HepG2 (cell line): Measurements from ENCODE around the gene PALM3. TPM values are rescaled to one million over a fixed set of nuclear protein-coding genes. Genes with fewer than 3 reads are reported as not detected.

Experiments used
- AGO2 ChIP-seq: fragments of 200-400 bp; formaldehyde crosslinking; optimal IDR thresholded peaks from 2 replicates; pipeline ENCODE3; 2017; ENCODE audit warnings: mild to moderate bottlenecking, low read depth, low read length, moderate library complexity
- CSRNP2 ChIP-seq: sonication (generic); formaldehyde crosslinking; conservative IDR thresholded peaks from 2 replicates; pipeline ENCODE4 v1.8.0; 2022; ENCODE audit warnings: low read depth, missing genetic modification reagents
- HDAC1 ChIP-seq: sonication (generic); formaldehyde crosslinking; IDR thresholded peaks from 2 replicates; pipeline ENCODE4 v1.5.1; 2020; ENCODE audit warnings: mild to moderate bottlenecking, missing genetic modification reagents
- MEF2D ChIP-seq: sonication (generic); formaldehyde crosslinking; IDR thresholded peaks from 2 replicates; pipeline ENCODE4 v1.5.1; 2020; ENCODE audit warnings: mild to moderate bottlenecking, missing genetic modification reagents
- MXD4 ChIP-seq: IDR thresholded peaks from 2 replicates; pipeline ENCODE4 v1.6.1; 2016; ENCODE audit warnings: mild to moderate bottlenecking, missing biosample characterization, missing genetic modification reagents
- RBFOX2 ChIP-seq: fragments of 200-400 bp; formaldehyde crosslinking; IDR thresholded peaks from 2 replicates; pipeline ENCODE4 v1.6.1; 2017; ENCODE audit warnings: low read depth, mild to moderate bottlenecking, low read length
- RBM39 ChIP-seq: fragments of 200-400 bp; formaldehyde crosslinking; IDR thresholded peaks from one replicate; pipeline ENCODE4 v1.6.1; 2018; ENCODE audit warnings: antibody characterized with exemption, mild to moderate bottlenecking, low read depth, low read length; ENCODE audit not compliant: poor library complexity, severe bottlenecking
- SNAI1 ChIP-seq: sonication (generic); formaldehyde crosslinking; IDR thresholded peaks from 2 replicates; pipeline ENCODE4 v1.5.0; 2020; ENCODE audit warnings: mild to moderate bottlenecking, missing genetic modification reagents, borderline replicate concordance
- SP4 ChIP-seq: sonication (generic); formaldehyde crosslinking; IDR thresholded peaks from 2 replicates; pipeline ENCODE4 v1.8.1; 2023; ENCODE audit warnings: mild to moderate bottlenecking, missing genetic modification reagents
- TOPORS ChIP-seq: sonication (generic); formaldehyde crosslinking; IDR thresholded peaks from 2 replicates; pipeline ENCODE4 v1.8.0; 2023; ENCODE audit warnings: mild to moderate bottlenecking, missing genetic modification reagents
- TRIM24 ChIP-seq: sonication (generic); formaldehyde crosslinking; IDR thresholded peaks from 2 replicates; pipeline ENCODE4 v1.8.0; 2022; ENCODE audit warnings: mild to moderate bottlenecking, missing genetic modification reagents
- ZBTB14 ChIP-seq: sonication (generic); formaldehyde crosslinking; IDR thresholded peaks from 2 replicates; pipeline ENCODE4 v1.4.0; 2020; ENCODE audit warnings: missing genetic modification reagents
- ZFX ChIP-seq: sonication (generic); formaldehyde crosslinking; IDR thresholded peaks from 2 replicates; pipeline ENCODE4 v1.4.0; 2020; ENCODE audit warnings: mild to moderate bottlenecking, low read depth, missing genetic modification reagents, moderate library complexity
- ZHX1 ChIP-seq: sonication (generic); formaldehyde crosslinking; IDR thresholded peaks from 2 replicates; pipeline ENCODE4 v1.8.1; 2022; ENCODE audit warnings: low read depth, mild to moderate bottlenecking, missing genetic modification reagents
- ZNF333 ChIP-seq: sonication (generic); formaldehyde crosslinking; IDR thresholded peaks from 2 replicates; pipeline ENCODE4 v1.4.0; 2020; ENCODE audit warnings: mild to moderate bottlenecking, missing genetic modification reagents, borderline replicate concordance
- polyA plus RNA-seq, 8 experiments: library from polyadenylated mRNA; depleted of rRNA in 3 of 8; stranded (reverse) in 7 of 8; unstranded in 1 of 8; fragments of >200 nt; fragmentation: Illumina TruSeq in 4 of 8; extraction: Trizol in 4 of 8; gene quantifications; 2 replicates each; pipeline versions ENCODE4 v1.2.1 to v1.2.3, GENCODE V29; 2011 to 2016; ENCODE audit warnings: low read depth in 4 of 8, missing spikeins in 1 of 8, mixed read lengths in 1 of 8; ENCODE audit not compliant: insufficient read depth in 1 of 8
- total RNA-seq, 5 experiments: library from RNA; depleted of rRNA; stranded (reverse); fragments of >200 nt; fragmentation: Illumina TruSeq; extraction: Trizol; gene quantifications; 2 replicates each; pipeline ENCODE4 v1.2.3, GENCODE V29; 2016; ENCODE audit warnings: low read depth in 1 of 5
- TF ChIP-seq, protein P1 (sequence below): sonication (generic); formaldehyde crosslinking; IDR thresholded peaks from 2 replicates; pipeline ENCODE4 v1.5.1; 2020; ENCODE audit warnings: missing genetic modification reagents, mild to moderate bottlenecking, borderline replicate concordance
- TF ChIP-seq, protein P2 (sequence below): sonication (generic); formaldehyde crosslinking; IDR thresholded peaks from 2 replicates; pipeline ENCODE4 v1.8.1; 2023; ENCODE audit warnings: mild to moderate bottlenecking, missing genetic modification reagents

PALM3 gene
- total and polyA plus RNA-seq, 2 of the 13 experiments (the other 11 are each of a cell fraction or from before 2014, with no cell fraction given) = 0.79 to 2.4 TPM

- TF ChIP-seq TRIM24 (CRISPR knock-in tag) (no peak), ZHX1 (CRISPR knock-in tag) (no peak), CSRNP2 (CRISPR knock-in tag) (no peak), ZFX (CRISPR knock-in tag) (peak; percentile 13), RBM39 (peak; percentile 70), MEF2D (peak; percentile 53; the same call in 1 of the 2 replicates), SNAI1 (CRISPR knock-in tag) (no peak; the same call in 1 of the 2 replicates), AGO2 (peak; percentile 52), HDAC1 (CRISPR knock-in tag) (0 out of 2 replicates have a peak, but pooled peaks have one; percentile 1), SP4 (0 out of 2 replicates have a peak, but pooled peaks have one; percentile 35), RBFOX2 (peak; percentile 54; the same call in 1 of the 2 replicates), ZBTB14 (CRISPR knock-in tag) (no peak), ZNF333 (0 out of 2 replicates have a peak, but pooled peaks have one; percentile 33), TOPORS (CRISPR knock-in tag) (no peak), MXD4 (CRISPR knock-in tag) (0 out of 2 replicates have a peak, but pooled peaks have one; percentile 3)
- TF ChIP-seq, protein P1, sequence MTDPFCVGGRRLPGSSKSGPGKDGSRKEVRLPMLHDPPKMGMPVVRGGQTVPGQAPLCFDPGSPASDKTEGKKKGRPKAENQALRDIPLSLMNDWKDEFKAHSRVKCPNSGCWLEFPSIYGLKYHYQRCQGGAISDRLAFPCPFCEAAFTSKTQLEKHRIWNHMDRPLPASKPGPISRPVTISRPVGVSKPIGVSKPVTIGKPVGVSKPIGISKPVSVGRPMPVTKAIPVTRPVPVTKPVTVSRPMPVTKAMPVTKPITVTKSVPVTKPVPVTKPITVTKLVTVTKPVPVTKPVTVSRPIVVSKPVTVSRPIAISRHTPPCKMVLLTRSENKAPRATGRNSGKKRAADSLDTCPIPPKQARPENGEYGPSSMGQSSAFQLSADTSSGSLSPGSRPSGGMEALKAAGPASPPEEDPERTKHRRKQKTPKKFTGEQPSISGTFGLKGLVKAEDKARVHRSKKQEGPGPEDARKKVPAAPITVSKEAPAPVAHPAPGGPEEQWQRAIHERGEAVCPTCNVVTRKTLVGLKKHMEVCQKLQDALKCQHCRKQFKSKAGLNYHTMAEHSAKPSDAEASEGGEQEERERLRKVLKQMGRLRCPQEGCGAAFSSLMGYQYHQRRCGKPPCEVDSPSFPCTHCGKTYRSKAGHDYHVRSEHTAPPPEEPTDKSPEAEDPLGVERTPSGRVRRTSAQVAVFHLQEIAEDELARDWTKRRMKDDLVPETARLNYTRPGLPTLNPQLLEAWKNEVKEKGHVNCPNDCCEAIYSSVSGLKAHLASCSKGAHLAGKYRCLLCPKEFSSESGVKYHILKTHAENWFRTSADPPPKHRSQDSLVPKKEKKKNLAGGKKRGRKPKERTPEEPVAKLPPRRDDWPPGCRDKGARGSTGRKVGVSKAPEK (CRISPR knock-in tag) = 0 out of 2 replicates have a peak, but pooled peaks have one; percentile 53
- TF ChIP-seq, protein P2, sequence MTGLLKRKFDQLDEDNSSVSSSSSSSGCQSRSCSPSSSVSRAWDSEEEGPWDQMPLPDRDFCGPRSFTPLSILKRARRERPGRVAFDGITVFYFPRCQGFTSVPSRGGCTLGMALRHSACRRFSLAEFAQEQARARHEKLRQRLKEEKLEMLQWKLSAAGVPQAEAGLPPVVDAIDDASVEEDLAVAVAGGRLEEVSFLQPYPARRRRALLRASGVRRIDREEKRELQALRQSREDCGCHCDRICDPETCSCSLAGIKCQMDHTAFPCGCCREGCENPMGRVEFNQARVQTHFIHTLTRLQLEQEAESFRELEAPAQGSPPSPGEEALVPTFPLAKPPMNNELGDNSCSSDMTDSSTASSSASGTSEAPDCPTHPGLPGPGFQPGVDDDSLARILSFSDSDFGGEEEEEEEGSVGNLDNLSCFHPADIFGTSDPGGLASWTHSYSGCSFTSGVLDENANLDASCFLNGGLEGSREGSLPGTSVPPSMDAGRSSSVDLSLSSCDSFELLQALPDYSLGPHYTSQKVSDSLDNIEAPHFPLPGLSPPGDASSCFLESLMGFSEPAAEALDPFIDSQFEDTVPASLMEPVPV (CRISPR knock-in tag) = no peak
These were observed at the start of gene PALM3 (continued) for GRCh38 chr19:14061751-14062557.
